ENCODE results near the gene CACNA1H. TPM values are rescaled to one million over a fixed set of nuclear protein-coding genes. Genes with fewer than 3 reads are reported as not detected.

Gene CACNA1H
- total and polyA plus RNA-seq, 12 donors, result 1.7 to 8.7 (median 2.5) TPM

- Histone ChIP-seq H3K4me1 (no peaks in the 10 kb centered on the region), H3K27me3 (peaks cover 0 to 12% (median 0%) of the 10 kb centered on the region in 7 donors), H3K36me3 (no peaks in the 10 kb centered on the region), H3K9me3 (no peaks in the 10 kb centered on the region), H3K27ac (no peak overlapping the region), H3K4me3 (no peak overlapping the region)
- intact Hi-C loops (cut with DNase I), result loop anchor here in 1 of 10 donors (10.0 kb wide), 1 partner anchor 395 kb away; the partner anchor contains the start of gene GNG13
- DNase-seq (no peak), ATAC-seq (no peak)
- TF ChIP-seq, protein P1, sequence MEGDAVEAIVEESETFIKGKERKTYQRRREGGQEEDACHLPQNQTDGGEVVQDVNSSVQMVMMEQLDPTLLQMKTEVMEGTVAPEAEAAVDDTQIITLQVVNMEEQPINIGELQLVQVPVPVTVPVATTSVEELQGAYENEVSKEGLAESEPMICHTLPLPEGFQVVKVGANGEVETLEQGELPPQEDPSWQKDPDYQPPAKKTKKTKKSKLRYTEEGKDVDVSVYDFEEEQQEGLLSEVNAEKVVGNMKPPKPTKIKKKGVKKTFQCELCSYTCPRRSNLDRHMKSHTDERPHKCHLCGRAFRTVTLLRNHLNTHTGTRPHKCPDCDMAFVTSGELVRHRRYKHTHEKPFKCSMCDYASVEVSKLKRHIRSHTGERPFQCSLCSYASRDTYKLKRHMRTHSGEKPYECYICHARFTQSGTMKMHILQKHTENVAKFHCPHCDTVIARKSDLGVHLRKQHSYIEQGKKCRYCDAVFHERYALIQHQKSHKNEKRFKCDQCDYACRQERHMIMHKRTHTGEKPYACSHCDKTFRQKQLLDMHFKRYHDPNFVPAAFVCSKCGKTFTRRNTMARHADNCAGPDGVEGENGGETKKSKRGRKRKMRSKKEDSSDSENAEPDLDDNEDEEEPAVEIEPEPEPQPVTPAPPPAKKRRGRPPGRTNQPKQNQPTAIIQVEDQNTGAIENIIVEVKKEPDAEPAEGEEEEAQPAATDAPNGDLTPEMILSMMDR (IDR thresholded peaks at IDR 0.05), result no peak
- 93% methylated on average over 38 of the region's 38 CpGs for WGBS, 2 donors
Observed at GRCh38 chr16:1200014-1200627, 47.2 kb downstream of the CACNA1H start.

DNA sequence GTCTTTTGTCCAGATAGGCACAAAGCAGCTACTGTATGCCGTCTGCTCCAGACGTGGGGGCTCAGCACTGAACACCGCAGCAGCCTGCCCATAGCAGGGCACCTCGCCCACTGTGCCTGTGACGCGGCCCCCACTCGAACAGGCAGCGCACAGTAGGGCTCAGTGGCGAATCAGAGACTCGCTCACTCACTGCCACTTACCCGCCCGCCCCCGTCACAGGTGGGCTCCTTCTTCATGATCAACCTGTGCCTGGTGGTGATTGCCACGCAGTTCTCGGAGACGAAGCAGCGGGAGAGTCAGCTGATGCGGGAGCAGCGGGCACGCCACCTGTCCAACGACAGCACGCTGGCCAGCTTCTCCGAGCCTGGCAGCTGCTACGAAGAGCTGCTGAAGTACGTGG lies 48.5 kb downstream of the CACNA1H start:
- no peak overlapping the region for H3K4me3 ChIP-seq
- no peaks in the 10 kb centered on the region for H3K36me3 ChIP-seq
- H3K27ac ChIP-seq, result no peak overlapping the region
- H3K9me3 ChIP-seq, result no peaks in the 10 kb centered on the region
- no peak for ATAC-seq
- DNase-seq, result no peak
- no peaks in the 10 kb centered on the region for H3K4me1 ChIP-seq
- intact Hi-C loops (cut with DNase I), result loop anchor here in 1 of 10 donors (10.0 kb wide), 1 partner anchor 397 kb away; the partner anchor contains the start of gene GNG13
- H3K27me3 ChIP-seq, result peaks cover 0 to 4% (median 0%) of the 10 kb centered on the region in 7 donors
- 93 to 94% methylated on average over 25 of the region's 25 CpGs for WGBS, 2 donors
- TF ChIP-seq, protein P1 (IDR thresholded peaks at IDR 0.05), result no peak

DNA sequence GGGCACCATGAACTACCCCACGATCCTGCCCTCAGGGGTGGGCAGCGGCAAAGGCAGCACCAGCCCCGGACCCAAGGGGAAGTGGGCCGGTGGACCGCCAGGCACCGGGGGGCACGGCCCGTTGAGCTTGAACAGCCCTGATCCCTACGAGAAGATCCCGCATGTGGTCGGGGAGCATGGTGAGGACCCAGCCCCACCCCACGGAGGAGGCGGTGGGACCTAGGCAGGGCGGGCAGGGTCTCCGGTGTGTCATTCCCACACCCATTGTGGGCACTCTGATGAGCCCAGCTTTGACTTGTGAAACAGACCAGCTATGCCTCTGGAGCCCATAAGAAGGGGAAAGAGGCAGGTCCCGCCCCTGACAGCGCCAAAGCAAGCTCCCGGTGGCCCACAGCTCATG lies 49.4 kb downstream of the CACNA1H start:
- ATAC-seq, result no peak
- no peak overlapping the region for H3K27ac ChIP-seq

DNA sequence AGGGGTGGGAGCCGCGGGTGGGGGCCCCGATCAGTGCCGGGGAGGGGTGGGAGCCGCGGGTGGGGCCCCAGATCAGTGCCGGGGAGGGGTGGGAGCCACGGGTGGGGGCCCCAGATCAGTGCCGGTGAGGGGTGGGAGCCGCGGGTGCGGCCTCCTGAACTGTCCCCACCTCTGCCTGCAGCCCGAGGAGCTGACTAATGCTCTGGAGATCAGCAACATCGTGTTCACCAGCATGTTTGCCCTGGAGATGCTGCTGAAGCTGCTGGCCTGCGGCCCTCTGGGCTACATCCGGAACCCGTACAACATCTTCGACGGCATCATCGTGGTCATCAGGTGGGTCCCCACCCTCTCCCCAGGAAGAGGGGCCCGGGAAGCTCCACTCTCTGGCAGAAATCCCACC lies 52.0 kb downstream of the CACNA1H start:
- H3K27ac ChIP-seq, result no peak overlapping the region
- H3K27me3 ChIP-seq, result peaks cover 0 to 6% (median 0%) of the 10 kb centered on the region in 7 donors
- no peaks in the 10 kb centered on the region for H3K36me3 ChIP-seq
- TF ChIP-seq, protein P1 (IDR thresholded peaks at IDR 0.05), result no peak
- H3K4me1 ChIP-seq, result no peaks in the 10 kb centered on the region
- H3K9me3 ChIP-seq, result no peaks in the 10 kb centered on the region
- 83 to 84% methylated on average over 14 to 15 of the region's 21 CpGs for WGBS, 2 donors
- H3K4me3 ChIP-seq, result no peak overlapping the region
- DNase-seq (no peak), ATAC-seq (no peak)
- intact Hi-C loops (cut with DNase I), result loop anchor here in 1 of 10 donors (10.0 kb wide), 1 partner anchor 400 kb away; the partner anchor contains the start of gene GNG13

More for the DNA sequence above, 49.4 kb downstream of the CACNA1H start:
- 91 to 92% methylated on average over 18 of the region's 18 CpGs for WGBS, 2 donors
- H3K4me3 ChIP-seq, result no peak overlapping the region
- intact Hi-C loops (cut with DNase I), result loop anchor here in 1 of 10 donors (10.0 kb wide), 1 partner anchor 397 kb away; the partner anchor contains the start of gene GNG13
- H3K4me1 ChIP-seq, result no peaks in the 10 kb centered on the region
- H3K27me3 ChIP-seq, result peaks cover 0 to 4% (median 0%) of the 10 kb centered on the region in 7 donors
- DNase-seq, result no peak
- no peaks in the 10 kb centered on the region for H3K9me3 ChIP-seq
- H3K36me3 ChIP-seq, result no peaks in the 10 kb centered on the region
- TF ChIP-seq, protein P1 (IDR thresholded peaks at IDR 0.05), result no peak
